ENCODE measurements around the gene ACTN4.

The ACTN4 gene

GRCh38 chr19:38727868-38728660 is 80.6 kb downstream of the ACTN4 start:
- DNase-seq, result no peak

GRCh38 chr19:38728752-38729541 is 81.5 kb downstream of the ACTN4 start:
- DNase-seq, result no peak

- peak; percentile 87 to 88 for DNase-seq
Measured at GRCh38 chr19:38729653-38730469, 82.4 kb downstream of the ACTN4 start.

DNA sequence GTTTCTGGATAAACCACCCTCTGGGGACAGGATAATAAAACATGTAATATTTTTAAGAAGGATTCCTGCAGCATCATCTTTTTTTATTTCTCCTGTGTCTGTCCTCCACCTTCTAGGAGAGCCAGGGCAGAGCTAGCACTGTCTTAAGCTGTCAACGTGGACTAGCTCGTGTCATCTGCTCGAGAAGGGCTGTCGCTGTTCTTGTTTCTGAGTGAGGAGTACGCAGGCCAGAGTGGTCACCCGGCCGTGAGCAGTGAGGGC is 83.0 kb downstream of the ACTN4 start:
- DNase-seq, result no peak

DNA sequence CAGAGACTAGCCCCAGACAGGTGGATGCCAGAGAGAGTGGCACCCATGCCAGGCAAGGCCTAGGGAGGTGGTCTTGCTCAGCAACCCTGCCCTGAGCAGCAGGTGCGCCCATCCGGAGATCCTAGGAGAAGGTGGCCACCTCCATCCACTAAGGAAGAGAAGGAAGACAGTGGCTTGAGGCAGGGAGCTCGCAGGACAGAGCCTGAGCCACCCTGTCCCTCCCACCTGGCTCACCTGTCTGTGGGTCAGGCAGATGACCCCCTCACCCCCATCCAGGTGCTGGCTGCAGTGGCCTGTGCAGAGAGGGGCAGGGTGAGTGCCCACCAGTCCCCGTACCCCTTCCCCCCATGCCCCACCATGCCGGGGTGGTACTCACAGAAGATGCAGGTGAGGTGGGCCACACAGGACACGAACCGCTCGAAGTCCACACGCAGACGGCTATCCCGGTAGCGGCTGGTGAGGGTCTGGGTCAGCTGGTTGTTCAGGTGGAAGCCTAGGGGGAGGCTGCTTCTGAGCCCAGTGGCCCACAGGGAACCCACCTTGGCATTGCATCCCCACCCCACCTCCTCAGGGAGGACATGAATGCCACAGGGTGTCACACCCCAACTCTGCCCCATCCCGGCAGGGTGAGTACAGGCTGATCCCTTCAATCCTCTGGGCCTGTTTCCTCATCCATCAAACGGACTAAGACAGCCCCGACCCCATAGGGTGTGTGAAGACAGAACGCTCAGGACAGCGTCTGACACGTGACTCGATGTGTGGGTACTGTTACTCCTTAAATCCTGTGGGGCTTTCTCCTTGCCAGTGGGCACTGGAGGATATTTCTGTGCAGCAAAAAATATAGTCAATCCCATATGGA is 83.5 kb downstream of the ACTN4 start:
- DNase-seq, result no peak

DNA sequence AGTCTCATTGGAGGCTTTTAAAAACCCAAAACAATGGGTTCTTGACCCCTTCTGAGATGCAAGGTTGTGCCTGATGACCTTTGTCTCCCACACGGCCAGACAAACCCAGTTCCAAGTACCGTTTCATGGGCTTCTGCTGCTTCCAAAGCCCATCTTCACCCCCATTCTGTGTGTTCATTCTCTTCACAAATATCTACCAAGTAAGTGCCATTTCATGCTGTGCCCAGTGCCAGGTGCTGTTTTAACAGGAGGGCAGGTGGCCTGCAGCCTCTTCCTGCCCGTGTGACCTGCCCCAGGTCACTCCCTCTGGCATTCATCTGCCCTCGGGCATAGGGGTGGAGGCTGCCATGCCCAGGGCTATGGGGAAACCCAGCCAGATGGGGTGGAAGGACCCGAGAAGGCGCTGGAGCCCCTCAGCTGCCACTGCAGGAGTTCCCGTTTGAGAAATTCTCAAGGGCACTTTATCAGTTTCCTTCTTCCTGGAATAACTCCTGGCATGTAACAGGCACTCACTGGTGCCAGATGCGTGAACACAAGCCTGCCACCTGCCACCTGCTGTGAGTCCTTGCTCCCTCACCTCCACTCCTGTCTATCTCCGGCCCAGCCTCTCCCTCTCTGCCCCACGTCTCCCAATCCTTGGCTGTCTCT is 84.3 kb downstream of the ACTN4 start:
- DNase-seq, result no peak

DNA sequence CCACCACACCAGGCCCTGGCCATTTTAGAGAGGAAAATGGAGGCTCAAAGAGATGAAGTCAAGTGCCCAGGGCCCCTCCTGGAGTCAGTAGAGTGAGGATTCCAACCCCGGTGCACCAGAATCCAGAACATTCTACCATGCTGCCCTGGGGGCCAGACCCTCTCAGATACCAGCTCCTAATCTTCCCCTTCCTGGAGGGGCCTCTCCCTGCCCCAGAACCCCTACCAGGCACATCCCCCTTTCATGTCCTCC is 85.7 kb downstream of the ACTN4 start:
- no peak for DNase-seq

- no peak for DNase-seq
Measured at GRCh38 chr19:38733493-38734175, 86.2 kb downstream of the ACTN4 start.

DNA sequence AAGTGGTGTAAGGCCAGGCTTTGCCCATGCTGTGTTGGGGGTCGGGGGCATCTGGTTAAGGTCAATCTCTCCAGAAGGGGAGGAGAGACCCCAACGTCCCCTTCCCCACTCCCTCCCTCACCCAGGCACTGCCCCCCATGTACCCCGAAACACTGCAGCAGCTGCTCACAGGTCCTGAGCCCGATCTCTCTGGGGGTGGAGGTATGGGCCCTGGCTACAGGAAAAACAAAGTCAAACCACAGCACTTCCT is 86.7 kb downstream of the ACTN4 start:
- no peak for DNase-seq

- peak in 1 of 2 experiments; percentile 39 for DNase-seq
Measured at GRCh38 chr19:38734426-38735256, 87.2 kb downstream of the ACTN4 start.

- DNase-seq, result peak in 1 of 2 experiments; percentile 20
Measured at GRCh38 chr19:38735257-38735686, 87.8 kb downstream of the ACTN4 start.

GRCh38 chr19:38736036-38736412 is 88.6 kb downstream of the ACTN4 start:
- peak; percentile 61 to 65 for DNase-seq

- peak; percentile 74 to 76 for DNase-seq
Measured at GRCh38 chr19:38736413-38737280, 89.2 kb downstream of the ACTN4 start.

DNA sequence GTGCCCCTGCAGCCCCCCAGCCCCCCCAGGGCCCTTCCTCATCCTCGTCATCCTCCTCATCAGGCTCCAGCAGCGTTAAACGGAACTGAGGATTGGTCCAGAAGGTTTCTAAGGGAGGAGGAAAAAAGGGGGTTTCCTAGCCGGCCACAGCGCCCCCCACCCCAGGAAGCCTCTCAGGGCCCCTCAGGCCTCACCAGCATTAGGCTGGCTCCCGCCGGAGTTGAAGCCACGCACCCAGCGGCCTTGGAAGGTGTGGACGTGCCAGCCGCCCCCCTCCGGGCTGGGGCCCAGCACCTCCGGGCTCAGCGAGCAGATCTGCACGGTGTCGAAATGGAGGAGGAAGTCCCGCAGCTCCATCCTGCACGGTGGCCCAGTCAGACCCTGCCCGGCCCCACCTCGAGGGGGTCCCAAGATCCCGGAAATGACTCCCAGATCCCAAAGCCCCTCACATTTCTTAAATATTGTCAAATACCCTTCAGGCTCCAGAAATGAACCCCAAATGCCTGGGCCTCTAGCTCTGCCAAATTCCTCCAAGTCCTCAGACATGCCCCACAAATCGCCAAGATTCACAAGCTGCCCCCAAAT is 89.9 kb downstream of the ACTN4 start:
- no peak for DNase-seq

DNA sequence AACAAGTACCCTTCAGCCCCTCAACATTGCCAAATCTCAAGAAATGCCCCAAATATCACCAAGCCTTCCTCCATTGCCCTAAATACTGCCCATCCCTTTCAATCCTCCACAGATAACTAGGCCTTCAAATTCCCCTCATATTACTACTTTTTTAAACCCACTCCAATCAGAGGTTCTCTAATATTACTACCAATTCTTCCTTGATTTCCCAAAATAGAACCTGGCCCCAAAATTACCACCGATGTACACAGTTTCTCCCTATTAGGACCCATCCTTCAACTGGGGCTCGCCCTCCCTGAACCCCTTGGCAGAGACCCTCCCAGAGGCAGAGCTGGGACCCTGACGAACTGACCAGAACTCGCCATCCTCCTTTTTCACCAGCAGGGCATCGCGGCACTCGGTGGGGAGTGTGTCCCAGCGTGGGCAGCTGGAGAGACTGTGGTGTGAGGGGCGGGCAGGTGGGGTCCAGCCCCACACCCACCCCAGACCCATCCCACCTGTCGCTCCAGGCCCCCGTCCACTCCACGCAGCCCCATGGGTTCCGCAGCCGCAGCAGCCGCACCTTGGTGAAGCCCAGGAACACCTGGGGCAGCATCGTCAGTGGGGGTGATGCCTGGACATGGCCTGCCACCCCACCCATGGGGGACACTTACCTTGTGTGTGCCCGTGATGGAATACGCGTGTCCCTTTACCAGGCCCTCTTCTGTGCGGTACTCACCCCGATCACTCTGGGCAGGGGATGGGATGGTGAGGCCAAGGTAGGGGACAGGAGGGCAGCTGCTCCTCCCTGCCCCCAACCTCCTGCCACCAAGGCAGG is 90.7 kb downstream of the ACTN4 start:
- DNase-seq, result no peak

- DNase-seq, result peak in 1 of 2 experiments; percentile 31
Measured at GRCh38 chr19:38739440-38740256, 92.2 kb downstream of the ACTN4 start.

GRCh38 chr19:38740257-38740592 is 92.8 kb downstream of the ACTN4 start:
- DNase-seq, result no peak

DNA sequence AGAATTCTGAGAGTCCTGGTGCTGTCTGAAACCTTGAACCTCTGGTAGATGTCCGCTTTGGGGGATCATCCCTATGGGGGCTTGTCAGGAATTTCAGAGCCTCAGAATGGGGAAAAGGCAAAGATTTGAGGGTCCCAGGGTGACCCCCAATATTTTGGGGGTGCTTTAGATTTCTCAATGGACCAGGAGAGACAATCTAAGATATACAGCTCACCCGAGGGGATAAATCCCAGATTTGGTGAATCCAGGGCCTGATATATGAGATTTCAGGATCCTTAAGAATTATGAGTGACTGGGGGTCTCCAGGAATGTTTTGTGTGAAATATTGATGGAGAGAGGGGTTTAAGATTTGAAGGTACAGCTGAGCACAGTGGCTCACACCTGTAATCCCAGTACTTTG is 93.5 kb downstream of the ACTN4 start:
- DNase-seq, result no peak
